Measurements from ENCODE around the gene CCDC24.

The CCDC24 gene

GRCh38 chr1:43980255-43981134 lies 10.9 kb upstream of the CCDC24 start:
- DNase-seq (ENCODE audit: low read depth in 2 of 2) = no peak

- no peak for DNase-seq (ENCODE audit: low read depth in 2 of 2)
Observed at GRCh38 chr1:43981135-43981491, 10.3 kb upstream of the CCDC24 start.

DNA sequence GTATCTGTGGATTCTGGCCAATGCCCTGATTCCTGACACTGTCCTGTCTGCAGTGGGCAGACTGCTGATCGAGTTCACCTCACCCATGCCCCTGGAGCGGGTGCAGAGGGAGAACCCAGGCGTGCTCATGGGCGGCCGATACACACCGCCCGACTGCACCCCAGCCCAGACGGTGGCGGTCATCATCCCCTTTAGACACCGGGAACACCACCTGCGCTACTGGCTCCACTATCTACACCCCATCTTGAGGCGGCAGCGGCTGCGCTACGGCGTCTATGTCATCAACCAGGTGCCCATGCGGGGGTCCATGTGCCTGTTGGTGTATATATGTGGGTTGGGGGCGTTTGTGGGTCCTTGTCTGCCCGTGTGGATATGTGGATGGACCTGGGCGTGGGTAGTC lies 9.8 kb upstream of the CCDC24 start:
- no peak for DNase-seq (ENCODE audit: low read depth in 2 of 2)

DNA sequence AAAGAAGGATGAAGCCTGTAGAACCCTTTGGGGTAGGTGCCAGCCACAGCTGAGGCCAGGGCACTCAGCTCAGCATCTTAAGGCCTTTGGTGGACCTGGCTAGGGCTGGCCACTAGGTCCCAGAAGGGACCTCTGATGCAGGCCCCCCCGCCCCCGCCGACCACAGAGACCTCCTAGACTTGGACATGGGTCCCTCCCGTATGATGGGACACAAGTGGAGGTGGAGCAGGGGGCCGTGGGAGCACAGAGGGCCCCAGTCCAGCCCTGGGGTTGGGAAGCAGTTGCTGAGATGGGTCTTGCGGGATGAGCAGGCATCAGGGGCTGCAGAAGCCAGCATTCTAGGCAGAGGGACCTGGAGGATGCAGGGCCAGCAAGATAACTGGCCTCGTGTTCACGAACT lies 9.2 kb upstream of the CCDC24 start:
- DNase-seq (ENCODE audit: low read depth in 2 of 2) = no peak

DNA sequence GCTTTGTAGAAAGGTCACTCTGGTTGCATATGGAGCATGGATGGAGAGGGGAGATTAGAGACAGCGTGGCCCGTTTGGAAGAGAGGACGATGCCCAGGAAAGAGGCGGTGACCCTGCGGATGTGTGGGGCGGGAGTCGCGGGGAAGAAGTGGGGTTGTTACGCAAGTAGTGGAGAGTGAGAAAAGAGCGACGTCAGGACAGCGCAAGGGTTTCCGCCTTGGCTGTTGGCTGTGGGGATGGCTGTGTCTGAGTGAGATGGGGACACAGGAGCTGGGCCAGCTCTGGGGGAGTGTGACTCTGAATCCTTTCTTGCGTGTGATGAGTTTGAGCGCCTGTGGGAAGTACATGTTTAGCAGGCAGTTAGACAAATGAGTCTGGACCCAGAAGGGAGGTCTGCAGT lies 8.6 kb upstream of the CCDC24 start:
- no peak for DNase-seq (ENCODE audit: low read depth in 2 of 2)

- DNase-seq (ENCODE audit: low read depth in 2 of 2) = no peak
Observed at GRCh38 chr1:43983253-43983899, 8.0 kb upstream of the CCDC24 start.

DNA sequence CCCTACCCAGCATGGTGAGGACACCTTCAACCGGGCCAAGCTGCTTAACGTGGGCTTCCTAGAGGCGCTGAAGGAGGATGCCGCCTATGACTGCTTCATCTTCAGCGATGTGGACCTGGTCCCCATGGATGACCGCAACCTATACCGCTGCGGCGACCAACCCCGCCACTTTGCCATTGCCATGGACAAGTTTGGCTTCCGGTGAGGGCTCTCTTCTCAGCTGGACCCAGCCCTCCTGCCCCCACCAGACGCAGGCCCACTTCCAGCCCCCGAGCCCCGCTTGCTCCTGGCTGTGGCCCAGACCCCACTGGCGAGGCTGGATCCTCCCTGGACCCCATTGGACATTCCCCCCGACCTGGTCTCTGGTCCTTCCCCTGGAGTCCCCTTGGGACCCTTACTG lies 6.5 kb upstream of the CCDC24 start:
- no peak for DNase-seq (ENCODE audit: low read depth in 2 of 2)

- DNase-seq (ENCODE audit: low read depth in 2 of 2) = no peak
Observed at GRCh38 chr1:43985984-43986595, 5.3 kb upstream of the CCDC24 start.

GRCh38 chr1:43986712-43987111 lies 4.7 kb upstream of the CCDC24 start:
- DNase-seq (ENCODE audit: low read depth in 2 of 2) = no peak

- no peak for DNase-seq (ENCODE audit: low read depth in 2 of 2)
Observed at GRCh38 chr1:43987159-43987902, 4.1 kb upstream of the CCDC24 start.

DNA sequence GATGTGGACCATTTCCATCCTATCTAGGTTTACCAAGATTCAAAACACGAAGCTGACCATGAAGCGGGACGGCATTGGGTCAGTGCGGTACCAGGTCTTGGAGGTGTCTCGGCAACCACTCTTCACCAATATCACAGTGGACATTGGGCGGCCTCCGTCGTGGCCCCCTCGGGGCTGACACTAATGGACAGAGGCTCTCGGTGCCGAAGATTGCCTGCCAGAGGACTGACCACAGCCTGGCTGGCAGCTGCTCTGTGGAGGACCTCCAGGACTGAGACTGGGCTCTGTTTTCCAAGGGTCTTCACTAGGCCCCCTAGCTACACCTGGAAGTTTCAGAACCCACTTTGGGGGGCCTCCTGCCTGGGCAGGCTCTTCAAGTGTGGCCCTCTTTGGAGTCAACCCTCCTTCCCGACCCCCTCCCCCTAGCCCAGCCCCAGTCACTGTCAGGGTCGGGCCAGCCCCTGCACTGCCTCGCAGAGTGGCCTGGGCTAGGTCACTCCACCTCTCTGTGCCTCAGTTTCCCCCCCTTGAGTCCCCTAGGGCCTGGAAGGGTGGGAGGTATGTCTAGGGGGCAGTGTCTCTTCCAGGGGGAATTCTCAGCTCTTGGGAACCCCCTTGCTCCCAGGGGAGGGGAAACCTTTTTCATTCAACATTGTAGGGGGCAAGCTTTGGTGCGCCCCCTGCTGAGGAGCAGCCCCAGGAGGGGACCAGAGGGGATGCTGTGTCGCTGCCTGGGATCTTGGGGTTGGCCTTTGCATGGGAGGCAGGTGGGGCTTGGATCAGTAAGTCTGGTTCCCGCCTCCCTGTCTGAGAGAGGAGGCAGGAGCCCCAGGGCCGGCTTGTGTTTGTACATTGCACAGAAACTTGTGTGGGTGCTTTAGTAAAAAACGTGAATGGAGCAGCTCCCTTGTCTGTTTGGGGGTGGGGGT lies 864 bp upstream of the CCDC24 start:
- DNase-seq (ENCODE audit: low read depth in 2 of 2) = no peak

GRCh38 chr1:43991200-43991475 lies 261 bp upstream of the CCDC24 start:
- DNase-seq (ENCODE audit: low read depth in 2 of 2) = no peak

DNA sequence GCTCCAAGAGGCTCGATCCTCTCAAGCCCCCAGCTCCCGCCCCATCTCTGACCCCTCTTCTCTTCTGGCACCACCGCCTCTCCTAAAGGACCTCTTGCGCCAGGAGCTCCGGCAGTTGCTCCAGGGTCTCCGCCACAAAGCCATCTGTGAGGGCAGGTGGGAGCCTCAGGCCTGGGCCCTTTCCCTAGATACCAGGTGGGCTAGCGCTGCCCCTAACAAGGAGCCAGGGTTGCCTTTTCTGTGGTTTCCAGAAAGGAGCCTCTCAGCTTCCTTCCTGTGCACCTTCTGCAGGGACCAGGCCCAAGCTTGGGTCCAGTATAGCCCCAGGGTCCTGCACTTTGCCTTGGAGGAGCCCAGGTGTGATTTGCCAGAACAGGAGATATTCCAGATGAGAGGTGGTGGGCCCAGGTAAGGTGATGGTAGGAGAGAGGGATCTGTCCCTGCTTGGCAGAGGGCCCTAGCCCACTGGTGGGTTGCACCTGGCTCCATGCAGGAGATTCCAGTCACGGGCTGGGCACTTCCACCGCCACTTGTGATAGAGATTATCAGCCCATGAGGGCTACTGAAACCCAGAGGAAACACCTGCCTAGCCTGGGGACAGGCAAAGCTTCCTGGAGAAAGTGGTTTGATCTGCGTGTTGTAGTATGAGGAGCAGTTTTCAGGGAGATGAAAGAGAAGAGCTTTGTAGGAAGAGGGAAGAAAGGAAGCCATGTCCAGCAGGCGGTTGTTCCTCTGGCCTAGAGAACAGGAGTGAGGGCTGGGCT lies 1.0 kb downstream of the CCDC24 start:
- no peak for DNase-seq (ENCODE audit: low read depth in 2 of 2)

GRCh38 chr1:43993206-43993914 lies 2.0 kb downstream of the CCDC24 start:
- no peak for DNase-seq (ENCODE audit: low read depth in 2 of 2)

DNA sequence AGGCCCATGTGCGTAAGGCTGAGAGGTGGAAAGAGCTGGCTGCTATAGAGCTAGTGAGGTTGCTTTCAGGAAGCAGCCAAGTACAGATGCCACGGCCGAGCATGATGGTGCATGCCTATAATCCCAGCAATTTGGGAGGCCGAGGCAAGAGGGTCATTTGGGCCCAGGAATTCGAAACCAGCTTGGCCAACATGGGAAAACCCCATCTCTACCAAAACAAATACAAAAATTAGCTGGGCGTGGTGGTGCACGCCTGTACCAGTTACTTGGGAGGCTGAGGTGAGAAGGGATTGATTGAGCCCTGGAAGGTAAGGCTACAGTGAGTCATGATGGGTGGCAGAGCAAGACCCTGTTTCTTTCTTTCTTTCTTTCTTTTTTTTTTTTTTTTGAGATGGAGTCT lies 2.7 kb downstream of the CCDC24 start:
- DNase-seq (ENCODE audit: low read depth in 2 of 2) = no peak

DNA sequence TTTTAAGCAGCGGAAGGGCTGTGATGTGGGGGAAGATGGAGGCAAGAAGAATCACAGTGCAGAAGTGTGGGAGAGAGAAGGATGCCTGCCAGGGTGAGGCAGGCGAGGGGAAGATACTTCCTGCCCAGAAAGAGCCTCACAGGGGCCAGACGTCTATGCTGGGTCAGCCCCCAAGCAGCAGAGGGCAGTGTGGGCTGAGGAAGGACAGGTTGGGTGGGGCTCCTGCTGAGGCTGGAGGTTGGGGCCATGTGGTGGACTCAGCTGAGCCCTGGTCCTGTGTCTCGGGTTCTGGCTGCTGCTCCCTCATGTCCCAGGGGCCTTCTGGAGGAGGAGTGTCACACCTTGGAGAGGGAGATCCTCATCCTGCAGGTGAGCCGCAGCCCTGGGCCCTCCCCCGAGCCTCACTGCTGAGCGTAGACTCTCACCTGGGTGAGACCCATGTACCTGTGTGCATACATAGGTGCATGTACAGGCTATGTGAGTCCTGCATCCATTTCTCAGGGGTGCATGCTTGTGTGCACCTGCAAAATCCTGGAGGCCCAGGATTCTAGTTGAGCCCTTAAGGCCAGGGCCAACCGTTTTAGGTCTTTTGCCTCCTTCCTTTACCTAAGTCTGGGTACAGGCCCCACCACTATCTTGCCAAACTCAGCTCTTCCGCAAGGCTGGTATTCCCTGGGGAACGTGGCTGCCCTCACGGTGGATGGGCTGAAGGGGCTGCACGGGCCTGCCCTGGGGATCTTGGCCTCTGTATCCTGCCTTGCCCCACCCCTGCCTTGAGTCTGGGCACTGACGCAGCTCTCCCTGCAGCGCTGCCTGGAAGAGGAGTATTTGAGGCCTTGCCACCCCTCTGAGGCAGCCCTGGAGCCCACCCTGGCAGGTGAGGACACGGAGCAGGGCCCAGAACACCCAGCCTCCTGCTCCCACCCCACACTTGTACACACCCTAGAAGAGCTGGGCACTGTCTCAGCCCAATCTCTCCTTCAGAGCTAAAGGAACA lies 3.7 kb downstream of the CCDC24 start:
- no peak for DNase-seq (ENCODE audit: low read depth in 2 of 2)

DNA sequence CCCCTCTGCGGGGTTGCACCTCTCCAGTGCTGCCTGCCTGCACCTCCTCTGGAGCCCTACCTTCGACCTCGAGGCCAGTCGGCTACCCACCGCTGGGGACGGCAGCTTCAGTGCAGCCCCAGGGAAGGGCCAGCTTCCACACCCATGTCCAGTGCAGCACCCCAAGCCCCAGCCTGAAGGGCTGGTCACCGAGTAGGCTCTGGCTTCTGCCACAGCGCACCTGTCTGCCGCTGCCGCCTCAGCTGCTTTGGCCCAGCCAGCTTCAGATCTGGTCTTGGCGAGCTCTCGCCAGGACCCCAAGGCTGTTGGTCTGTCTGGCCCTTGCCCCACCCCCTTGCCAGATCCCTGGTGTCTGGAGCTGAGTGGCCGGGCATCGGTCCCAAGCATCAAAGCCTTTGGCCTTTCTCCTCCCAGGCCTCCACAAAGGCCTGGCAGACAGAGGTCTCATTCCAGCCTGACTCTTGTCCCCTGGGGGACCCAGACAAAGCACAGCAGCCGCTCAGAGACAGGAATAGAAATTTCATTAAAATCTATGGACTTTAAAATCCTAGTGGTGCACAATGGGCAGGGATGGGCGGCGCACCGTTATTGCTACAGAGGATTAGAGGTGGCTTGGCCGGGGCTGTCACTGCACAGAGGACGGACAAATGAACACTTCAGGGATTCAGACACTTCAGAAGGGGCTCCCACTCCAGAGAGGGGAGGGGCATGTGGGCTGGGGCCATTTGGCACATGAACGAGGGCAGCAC lies 4.8 kb downstream of the CCDC24 start:
- DNase-seq (ENCODE audit: low read depth in 2 of 2) = no peak

DNA sequence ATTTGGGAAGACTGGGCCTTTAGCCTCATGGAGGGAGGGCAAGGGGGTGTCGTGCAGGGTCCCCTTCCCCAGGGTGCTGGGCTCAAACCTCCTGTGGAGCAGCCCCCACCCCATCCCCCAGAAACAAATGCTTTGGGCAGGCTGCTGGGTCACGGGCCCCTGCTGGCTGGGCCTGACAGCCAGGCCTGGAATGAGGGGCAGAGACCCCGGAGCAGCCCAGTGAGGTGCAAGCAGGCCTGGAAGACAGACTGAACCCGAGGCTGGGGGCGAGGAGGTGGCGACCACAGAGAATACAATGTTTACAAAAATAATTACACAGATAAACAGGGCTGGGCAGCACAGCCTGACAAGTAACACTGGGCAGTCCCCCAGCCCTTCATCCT lies 5.3 kb downstream of the CCDC24 start:
- no peak for DNase-seq (ENCODE audit: low read depth in 2 of 2)
